Activated T-cell treated with anti-CD3 and anti-CD28 coated beads for 1 hour (primary cell): ENCODE measurements around the gene MACC1.

Experiments used
- DNase-seq: peaks from one replicate; pipeline ENCODE4 v3.0.0-alpha.2; 2020; ENCODE audit warnings: low read depth

Gene MACC1

DNA sequence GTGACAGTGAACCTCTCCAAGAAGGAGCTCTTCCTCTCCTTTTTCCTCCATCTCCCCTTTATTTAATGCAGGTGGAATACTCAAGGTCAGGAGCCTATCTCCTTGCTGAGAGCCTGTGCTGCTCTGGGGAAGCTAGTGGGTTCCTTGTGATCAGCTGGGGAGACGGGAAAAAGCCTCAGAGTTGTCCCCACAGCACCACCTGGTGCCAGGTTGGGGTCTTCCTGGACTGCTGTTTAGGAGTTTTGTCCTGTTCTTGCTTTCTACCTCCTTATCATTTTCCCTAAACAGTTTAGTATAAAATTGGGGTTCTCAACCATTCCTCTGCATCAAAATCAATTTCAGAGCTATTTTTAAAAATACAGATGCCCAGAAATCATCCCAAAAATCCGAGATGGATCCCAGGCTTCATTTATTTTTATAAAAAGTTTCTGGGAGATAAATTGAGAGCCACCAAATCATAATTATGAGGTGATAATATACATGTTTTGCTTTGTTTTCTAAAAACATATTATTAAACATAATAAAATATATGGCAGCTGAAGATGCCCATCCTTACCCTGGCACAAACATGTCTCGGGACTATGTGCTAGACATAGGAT, 44.3 kb downstream of the MACC1 start:
- DNase-seq: no peak

DNA sequence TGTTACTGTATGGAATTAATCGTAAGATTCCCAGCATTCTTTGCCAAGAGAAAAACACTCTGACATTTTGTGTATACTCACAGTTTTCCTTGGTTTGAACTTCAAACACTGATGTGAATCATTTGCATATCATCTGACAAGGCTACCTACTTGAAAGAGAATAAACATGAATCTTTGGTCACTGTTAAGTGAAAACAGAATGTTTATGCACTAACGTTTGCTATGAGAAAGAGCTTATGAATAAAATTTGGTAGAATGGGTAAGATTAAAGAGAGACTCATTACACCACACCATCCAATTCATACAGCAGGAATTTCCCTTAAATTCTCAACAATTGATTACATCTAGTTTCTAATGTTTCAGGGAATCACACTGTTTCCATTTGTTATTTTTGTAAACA, 46.6 kb downstream of the MACC1 start:
- no peak for DNase-seq

DNA sequence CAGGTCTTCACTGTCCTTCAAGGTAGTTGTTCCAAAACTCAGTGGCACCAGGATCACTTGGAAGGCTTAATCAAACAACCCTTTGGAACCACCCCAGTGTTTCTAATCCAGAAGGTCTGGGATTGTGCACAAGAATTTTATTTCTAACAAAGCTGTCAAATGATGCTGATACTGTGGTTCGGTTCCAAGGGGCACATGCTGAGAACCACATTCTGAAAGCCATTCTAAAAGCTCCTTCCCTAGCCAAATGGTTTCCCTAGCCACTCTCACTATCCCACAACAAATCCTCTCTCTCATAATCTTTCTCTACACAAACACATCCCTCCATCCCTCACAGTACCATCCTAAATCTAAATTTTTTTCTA, 52.1 kb downstream of the MACC1 start:
- DNase-seq: no peak

- no peak for DNase-seq
Observed at GRCh38 chr7:20164425-20165145, 52.6 kb downstream of the MACC1 start.

DNA sequence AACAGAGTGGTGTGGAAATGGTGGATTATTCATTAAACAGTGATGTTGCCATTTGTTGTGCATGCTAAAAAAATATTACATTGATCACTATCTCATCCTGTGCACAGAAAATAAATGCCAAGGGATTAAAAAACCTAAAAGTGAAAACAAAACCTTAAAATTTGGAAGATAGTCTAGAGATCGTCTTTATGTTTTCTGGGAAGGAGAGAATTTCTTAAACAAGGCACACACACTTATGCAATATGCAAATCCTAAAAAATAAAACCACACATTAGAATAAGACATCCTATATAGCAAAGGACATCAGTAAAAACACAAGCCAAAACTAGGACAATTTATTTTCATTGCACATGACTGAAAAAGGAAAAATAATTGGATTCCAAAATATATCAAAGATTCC, 54.5 kb downstream of the MACC1 start:
- DNase-seq: no peak

DNA sequence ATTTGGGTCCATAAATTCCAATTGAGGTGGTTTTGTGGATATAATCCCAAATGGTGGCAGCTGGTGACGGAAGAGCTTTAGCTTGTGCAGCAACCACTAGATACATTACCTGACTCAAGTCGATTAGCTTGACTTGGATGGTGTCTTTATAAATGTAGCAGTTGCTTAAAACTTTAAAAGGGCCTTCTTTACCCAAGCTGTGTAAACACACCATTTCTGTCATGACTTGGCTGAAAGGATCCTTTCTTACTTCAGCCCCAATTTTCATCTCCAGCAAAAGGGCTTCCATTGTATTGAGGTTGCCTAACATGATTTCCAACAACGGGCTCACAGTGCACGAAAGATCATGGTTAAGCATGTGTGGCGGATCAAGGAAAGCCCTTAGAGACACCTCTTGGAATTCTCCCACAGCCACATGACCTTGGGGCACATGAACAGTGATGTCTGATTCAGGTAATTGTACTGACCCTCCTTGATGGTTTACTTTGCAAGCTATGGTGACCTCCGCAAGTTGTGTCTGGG, 57.9 kb downstream of the MACC1 start:
- no peak for DNase-seq

DNA sequence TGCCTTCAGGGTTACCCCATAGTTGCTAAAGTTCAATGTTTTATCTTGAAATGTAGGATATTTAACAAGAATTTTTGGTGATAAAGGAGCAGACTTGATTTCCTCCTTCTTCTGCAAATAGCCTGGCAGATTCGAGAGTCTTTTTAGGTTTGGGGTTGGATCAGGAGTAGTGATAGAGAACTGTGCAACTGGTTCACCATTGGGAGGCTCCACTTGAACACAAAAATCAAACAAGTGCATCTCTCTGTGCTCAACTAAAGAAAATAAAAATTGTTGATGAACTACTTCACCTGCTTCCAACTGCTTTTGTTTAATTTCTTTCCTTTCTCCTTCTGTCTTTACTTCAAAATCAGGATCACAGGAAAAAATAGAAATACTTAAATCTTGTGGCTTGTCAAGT, 58.5 kb downstream of the MACC1 start:
- no peak for DNase-seq

- DNase-seq: no peak
Observed at GRCh38 chr7:20157456-20157855, 59.7 kb downstream of the MACC1 start.

DNA sequence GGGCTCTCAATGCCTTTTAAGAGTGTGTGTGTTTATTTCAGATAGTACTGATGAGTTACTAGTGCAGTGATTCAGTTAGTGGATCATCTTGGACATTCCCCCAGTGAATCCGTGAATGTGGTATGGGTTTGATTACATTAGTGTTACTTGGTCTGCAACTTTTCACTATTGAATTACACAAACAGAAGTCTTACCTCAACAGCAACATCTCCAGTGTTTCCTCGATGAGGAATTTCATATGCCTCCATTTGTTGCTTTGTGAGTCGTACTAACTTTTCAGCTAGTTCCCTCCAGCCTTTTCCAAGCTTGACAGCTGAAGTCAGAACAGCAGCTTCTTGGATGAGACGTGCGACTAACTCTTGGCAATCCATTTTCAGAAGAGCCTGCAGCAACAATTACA, 63.2 kb downstream of the MACC1 start:
- no peak for DNase-seq

GRCh38 chr7:20153567-20153966, 63.6 kb downstream of the MACC1 start:
- DNase-seq: no peak

GRCh38 chr7:20152511-20152910, 64.7 kb downstream of the MACC1 start:
- DNase-seq: no peak

- no peak for DNase-seq
Observed at GRCh38 chr7:20151708-20152456, 65.3 kb downstream of the MACC1 start.

DNA sequence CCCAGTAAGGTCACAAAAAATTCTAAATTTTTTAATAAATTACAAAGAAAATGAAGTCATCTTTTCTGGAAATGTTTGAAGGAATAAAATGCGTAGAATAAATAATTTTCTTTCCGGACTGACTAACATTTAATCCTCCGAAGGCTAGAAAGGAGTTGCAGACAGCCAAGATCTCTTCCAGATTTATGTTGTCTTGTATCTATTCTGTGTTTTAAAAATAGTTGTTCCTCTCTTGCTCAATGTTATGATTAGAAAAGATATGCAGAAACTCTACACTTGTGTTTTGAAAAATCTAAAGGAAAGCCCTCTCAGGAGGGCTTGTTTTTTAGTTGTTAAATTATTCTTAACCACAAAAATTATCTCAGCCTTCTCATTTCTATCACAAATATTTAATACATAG, 70.7 kb downstream of the MACC1 start:
- DNase-seq: no peak

DNA sequence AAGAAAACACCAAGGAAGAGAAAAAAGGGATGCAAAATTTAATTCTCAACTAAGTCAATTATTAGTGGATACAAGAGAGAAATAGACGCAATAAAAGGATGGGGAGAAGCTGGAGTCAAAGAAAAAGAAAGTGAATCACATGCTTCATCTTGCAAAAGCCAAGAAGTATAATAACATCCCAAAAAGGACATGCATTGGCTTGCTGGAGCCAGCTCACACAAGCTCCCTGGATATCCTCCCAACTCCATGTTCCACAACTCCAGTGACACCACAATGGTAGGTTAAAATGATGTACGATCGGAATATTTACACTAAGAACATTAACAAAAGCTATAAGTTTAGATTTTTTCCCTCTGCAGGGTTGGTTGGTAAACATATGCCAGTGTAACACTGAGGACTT, 72.4 kb downstream of the MACC1 start:
- no peak for DNase-seq

GRCh38 chr7:20141666-20142065, 75.5 kb downstream of the MACC1 start:
- no peak for DNase-seq

- DNase-seq: no peak
Observed at GRCh38 chr7:20141002-20141345, 76.2 kb downstream of the MACC1 start.

- no peak for DNase-seq
Observed at GRCh38 chr7:20140291-20141001, 76.7 kb downstream of the MACC1 start.

DNA sequence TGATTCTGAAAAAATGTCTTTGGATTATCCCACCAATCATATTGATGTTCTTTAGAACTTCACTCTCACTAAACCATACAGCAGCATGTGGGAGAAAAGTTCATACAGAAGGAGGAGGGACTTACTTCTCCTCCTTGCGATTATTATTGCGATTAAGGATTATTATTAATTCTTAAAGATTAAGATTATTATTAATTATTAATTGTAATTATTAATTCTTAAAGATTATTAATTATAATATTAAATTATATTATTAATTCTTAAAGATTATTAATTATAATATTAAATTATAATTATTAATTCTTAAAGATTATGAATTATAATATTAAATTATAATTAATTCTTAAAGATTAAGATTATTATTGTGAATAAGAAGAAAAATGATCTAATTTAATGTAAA, 80.5 kb downstream of the MACC1 start:
- DNase-seq: no peak

- DNase-seq: no peak
Observed at GRCh38 chr7:20133803-20134202, 83.4 kb downstream of the MACC1 start.

- no peak for DNase-seq
Observed at GRCh38 chr7:20132585-20132984, 84.6 kb downstream of the MACC1 start.

DNA sequence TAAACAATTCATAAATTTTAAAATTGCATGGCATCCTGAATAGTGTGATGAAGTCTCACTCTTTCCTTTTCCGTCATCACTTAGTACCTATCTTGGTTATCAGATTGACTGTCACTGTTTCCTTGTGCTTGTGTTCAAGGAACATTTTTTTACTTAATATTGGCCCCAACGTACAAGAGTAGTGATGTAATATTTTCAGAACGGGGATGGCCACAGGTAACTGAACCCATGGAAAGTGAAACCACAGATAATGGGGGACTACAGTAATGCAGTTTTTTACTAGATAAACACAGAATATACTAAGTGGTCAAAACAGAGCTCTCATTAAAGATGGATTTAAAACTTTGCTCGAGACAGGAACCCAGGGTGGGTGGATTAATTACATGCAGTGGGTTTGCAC, 85.4 kb downstream of the MACC1 start:
- no peak for DNase-seq

DNA sequence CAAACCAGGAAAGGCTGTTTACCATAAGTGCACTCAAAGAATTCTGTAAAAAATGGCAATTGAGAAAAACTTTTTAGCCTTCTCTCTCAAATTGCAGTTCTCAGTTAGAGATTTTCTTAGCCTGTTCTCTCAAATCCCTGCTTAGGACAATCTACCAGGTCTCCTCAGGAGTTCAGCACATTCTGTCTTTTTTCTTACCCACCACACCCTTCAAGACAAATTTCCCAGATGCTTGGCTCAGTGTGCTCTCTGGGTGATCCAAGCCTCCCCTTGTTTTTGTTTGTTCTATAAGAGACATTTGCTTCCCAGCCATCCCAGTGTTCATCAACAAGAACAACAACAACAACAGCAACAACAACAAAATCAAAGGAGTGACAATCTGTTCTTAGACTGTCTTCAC, 87.3 kb downstream of the MACC1 start:
- no peak for DNase-seq

- no peak for DNase-seq
Observed at GRCh38 chr7:20128001-20128400, 89.2 kb downstream of the MACC1 start.
